GM13977 (cell line): ENCODE measurements around the gene PCDHGB6.
"Not testable (repeated sequence)": the region's sequence is repeated elsewhere in the genome, so short reads cannot be mapped to it uniquely, and the experiment has no call there.

Experiments
- DNase-seq: peaks from one replicate; pipeline ENCODE4 v3.0.0; 2012; ENCODE audit warnings: low spot score
- CTCF ChIP-seq: IDR thresholded peaks from 2 replicates; pipeline ENCODE4 v1.5.1; 2012; ENCODE audit warnings: mild to moderate bottlenecking, control low read depth; ENCODE audit not compliant: insufficient read depth; ENCODE audit errors: extremely low read depth, missing control alignments
- in situ Hi-C: fragments of 300-500 bp; cut with MboI; formaldehyde crosslinking; loops from one replicate; pipeline ENCODE4 v1.12.0; 2022; ENCODE audit warnings: low sequenced_read_pairs, low pct_unique_long_range_greater_than_20kb, mixed read lengths, inconsistent platforms; ENCODE audit not compliant: unreplicated experiment

PCDHGB6 gene

DNA sequence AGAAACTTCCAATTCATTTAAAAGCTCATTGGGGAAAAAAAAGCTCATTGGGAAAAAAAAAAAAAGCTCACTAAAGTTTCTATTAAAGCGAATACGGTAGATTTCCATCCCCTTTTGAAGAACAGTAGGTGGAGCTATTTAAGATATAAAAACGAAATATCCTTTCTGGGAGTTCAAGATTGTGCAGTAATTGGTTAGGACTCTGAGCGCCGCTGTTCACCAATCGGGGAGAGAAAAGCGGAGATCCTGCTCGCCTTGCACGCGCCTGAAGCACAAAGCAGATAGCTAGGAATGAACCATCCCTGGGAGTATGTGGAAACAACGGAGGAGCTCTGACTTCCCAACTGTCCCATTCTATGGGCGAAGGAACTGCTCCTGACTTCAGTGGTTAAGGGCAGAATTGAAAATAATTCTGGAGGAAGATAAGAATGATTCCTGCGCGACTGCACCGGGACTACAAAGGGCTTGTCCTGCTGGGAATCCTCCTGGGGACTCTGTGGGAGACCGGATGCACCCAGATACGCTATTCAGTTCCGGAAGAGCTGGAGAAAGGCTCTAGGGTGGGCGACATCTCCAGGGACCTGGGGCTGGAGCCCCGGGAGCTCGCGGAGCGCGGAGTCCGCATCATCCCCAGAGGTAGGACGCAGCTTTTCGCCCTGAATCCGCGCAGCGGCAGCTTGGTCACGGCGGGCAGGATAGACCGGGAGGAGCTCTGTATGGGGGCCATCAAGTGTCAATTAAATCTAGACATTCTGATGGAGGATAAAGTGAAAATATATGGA, 22.7 kb downstream of the PCDHGB6 start, which contains the start of gene PCDHGA12:
PCDHGA12 (plus strand) TSS at position 176 of the 782 bp plus-strand sequence; CDS start at position 429, 253 bp downstream.
- DNase-seq, result peak; percentile 85
- peak; percentile 61 for TF ChIP-seq CTCF
- in situ Hi-C loops, result no loop called here

- TF ChIP-seq CTCF, result no peak
- peak; percentile 61 for DNase-seq
- in situ Hi-C loops, result no loop called here
Measured at GRCh38 chr5:141431286-141431685, 23.5 kb downstream of the PCDHGB6 start.

- in situ Hi-C loops, DNase-seq: not testable (repeated sequence)
Measured at GRCh38 chr5:141432308-141432707, 24.5 kb downstream of the PCDHGB6 start.

GRCh38 chr5:141432726-141433125, 24.9 kb downstream of the PCDHGB6 start:
- DNase-seq, in situ Hi-C loops: not testable (repeated sequence)

- no peak for TF ChIP-seq CTCF
- DNase-seq, result no peak
- in situ Hi-C loops, result no loop called here
Measured at GRCh38 chr5:141434006-141434405, 26.2 kb downstream of the PCDHGB6 start.

- DNase-seq, result no peak
- no peak for TF ChIP-seq CTCF
- in situ Hi-C loops, result no loop called here
Measured at GRCh38 chr5:141437221-141437620, 29.4 kb downstream of the PCDHGB6 start.

- TF ChIP-seq CTCF, result no peak
- DNase-seq, result no peak
- in situ Hi-C loops, result no loop called here
Measured at GRCh38 chr5:141439411-141440141, 31.8 kb downstream of the PCDHGB6 start.
